Fibroblast of pulmonary artery (primary cell): ENCODE data around the gene PDYN.

Source experiments
- DNase-seq: peaks from one replicate; pipeline ENCODE4 v3.0.0-alpha.2; 2010; ENCODE audit warnings: low read depth
- H3K4me3 ChIP-seq: replicated peaks from 2 replicates; pipeline ENCODE4 v1.5.1; 2011; ENCODE audit warnings: low read depth, mild to moderate bottlenecking, control low read depth, low read length, moderate library complexity
- TF ChIP-seq, protein P1 (sequence below): IDR thresholded peaks from 2 replicates; pipeline ENCODE4 v1.5.1; 2011; ENCODE audit warnings: mild to moderate bottlenecking, control low read depth, low read length, inconsistent platforms; ENCODE audit errors: missing control alignments

Gene PDYN

DNA sequence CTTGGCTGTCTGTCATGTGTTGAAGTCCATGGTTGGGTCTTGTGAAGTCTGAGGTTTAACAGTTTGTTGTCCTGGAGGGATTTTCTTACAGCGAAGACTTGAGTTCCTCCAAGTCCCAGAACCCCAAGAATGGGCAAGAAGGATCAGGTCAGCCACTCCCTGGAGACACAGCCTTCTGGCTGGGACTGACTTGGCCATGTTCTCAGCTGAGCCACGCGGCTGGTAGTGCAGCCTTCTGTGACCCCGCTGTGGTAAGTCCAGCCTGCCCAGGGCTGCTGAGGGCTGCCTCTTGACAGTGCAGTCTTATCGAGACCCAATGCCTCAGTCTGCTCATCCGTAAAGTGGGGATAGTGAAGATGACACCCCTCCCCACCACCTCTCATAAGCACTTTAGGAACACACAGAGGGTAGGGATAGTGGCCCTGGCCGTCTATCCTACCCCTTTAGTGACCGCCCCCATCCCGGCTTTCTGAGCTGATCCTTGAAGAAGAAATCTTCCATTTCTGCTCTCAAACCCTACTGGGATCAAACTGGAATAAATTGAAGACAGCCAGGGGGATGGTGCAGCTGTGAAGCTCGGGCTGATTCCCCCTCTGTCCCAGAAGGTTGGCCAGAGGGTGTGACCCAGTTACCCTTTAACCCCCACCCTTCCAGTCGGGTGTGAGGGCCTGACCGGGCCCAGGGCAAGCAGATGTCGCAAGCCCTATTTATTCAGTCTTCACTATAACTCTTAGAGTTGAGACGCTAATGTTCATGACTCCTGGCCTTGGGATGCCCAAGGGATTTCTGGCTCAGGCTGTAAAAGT, 55.2 kb downstream of the PDYN start:
- H3K4me3 ChIP-seq = no peak overlapping the region
- no peak for DNase-seq
- TF ChIP-seq, protein P1, sequence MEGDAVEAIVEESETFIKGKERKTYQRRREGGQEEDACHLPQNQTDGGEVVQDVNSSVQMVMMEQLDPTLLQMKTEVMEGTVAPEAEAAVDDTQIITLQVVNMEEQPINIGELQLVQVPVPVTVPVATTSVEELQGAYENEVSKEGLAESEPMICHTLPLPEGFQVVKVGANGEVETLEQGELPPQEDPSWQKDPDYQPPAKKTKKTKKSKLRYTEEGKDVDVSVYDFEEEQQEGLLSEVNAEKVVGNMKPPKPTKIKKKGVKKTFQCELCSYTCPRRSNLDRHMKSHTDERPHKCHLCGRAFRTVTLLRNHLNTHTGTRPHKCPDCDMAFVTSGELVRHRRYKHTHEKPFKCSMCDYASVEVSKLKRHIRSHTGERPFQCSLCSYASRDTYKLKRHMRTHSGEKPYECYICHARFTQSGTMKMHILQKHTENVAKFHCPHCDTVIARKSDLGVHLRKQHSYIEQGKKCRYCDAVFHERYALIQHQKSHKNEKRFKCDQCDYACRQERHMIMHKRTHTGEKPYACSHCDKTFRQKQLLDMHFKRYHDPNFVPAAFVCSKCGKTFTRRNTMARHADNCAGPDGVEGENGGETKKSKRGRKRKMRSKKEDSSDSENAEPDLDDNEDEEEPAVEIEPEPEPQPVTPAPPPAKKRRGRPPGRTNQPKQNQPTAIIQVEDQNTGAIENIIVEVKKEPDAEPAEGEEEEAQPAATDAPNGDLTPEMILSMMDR = no peak

- H3K4me3 ChIP-seq = no peak overlapping the region
- DNase-seq = no peak
- TF ChIP-seq, protein P1 = no peak
Observed at GRCh38 chr20:1937316-1937976, 56.4 kb downstream of the PDYN start.

DNA sequence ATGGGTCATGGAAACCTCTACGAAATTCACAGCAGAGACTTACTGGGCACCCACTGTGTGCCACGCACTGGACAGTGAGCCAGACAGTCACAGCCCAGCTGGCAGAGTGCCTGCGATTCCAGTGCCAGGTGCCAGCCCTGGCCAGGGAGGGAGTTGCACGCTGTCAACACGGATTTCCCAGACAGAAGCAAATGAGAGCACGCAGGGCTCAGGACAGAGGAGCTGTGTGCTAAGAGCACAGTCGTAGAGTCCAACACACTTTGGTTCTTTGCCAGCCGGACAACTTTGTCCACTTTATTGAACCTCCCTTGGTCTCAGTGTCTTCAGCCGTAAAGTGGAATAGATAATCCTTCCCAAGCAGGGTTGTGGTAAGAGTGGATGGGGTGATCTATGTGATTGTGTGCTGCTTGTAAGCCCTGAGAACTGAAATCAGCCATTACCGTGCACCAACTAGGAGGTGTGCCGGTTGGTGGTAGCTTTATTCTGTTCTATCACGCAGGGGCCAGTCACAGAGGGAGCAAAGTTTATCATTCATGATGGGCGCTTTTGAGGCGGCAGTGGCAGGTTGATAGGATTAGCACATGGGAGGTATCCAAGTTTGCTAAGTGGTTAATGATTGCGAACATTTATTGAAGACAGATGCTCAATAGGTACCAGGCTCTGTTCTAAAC, 58.0 kb downstream of the PDYN start:
- TF ChIP-seq, protein P1 = no peak
- DNase-seq = peak; percentile 38

GRCh38 chr20:1934721-1935573, 58.9 kb downstream of the PDYN start:
- no peak overlapping the region for H3K4me3 ChIP-seq
- peak; percentile 97 for DNase-seq
- TF ChIP-seq, protein P1 = no peak

More for the DNA sequence above, 58.0 kb downstream of the PDYN start:
- H3K4me3 ChIP-seq = no peak overlapping the region

GRCh38 chr20:1934156-1934555, 59.7 kb downstream of the PDYN start:
- DNase-seq = peak; percentile 97
- TF ChIP-seq, protein P1 = no peak
- H3K4me3 ChIP-seq = no peak overlapping the region

DNA sequence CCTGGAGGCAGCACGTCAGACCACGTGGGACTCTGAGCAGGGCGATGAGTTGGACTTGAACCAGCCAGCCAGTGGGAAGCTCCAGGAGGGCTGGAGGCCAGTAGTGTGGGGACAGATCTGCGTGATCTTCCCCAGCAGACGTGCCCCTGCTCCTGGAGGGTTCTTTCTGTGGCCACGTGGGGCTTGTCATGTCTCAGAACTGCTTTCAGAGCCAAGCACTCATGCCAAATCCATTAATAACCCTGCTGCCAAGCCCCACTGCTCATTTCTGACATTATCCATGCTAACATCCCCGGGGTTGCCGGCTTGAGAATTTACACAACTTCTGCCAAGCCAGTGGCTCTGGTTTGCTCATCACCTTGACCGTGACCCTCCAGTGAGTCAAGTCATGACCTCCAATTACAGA, 60.4 kb downstream of the PDYN start:
- DNase-seq = peak; percentile 79
- TF ChIP-seq, protein P1 = no peak
- no peak overlapping the region for H3K4me3 ChIP-seq
